HG03039 (cell line): ENCODE measurements around the gene MACROD2.

Source experiments
- ATAC-seq: cut with Tn5 transposase; IDR thresholded peaks from one replicate; pipeline ENCODE4 v1.9.1; 2021; ENCODE audit warnings: mild to moderate bottlenecking, moderate library complexity; ENCODE audit not compliant: unreplicated experiment

Gene MACROD2

DNA sequence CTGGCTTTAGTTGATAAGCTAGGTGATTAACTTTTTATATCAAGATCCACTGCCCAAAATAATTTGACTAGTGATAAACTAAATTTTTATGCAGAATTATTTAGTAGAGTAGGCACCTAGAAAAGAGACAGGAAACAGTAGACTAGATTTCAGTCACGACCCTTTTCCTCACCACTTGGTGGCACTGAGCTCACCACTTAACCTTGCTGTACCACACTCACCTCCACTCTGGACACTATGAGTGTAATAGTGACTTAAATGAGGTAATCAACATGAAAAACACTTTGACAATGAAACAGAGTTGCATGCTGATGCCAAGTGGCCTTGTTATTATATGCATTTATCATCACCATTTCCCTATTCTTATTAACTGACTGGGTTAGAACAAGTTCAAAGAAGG is 1847.6 kb downstream of the MACROD2 start:
- no peak for ATAC-seq

DNA sequence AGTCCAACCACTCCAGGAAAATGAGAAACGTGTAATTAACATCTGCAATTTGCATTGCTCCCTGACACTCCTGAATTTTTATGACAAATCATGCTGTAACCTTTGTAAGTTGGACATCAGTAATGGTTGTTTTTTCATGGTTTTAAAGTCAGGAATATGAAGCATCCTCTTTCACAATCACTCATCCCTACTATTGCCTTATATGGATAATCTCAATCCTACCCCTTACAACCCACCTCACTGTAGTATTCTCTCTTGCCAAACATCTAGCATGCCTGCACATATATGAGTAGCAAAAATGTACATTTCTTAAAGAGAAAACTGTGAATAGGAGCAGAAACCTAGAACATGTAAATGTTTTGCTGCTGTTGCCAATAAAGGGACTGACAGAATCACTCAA is 1848.5 kb downstream of the MACROD2 start:
- no peak for ATAC-seq

DNA sequence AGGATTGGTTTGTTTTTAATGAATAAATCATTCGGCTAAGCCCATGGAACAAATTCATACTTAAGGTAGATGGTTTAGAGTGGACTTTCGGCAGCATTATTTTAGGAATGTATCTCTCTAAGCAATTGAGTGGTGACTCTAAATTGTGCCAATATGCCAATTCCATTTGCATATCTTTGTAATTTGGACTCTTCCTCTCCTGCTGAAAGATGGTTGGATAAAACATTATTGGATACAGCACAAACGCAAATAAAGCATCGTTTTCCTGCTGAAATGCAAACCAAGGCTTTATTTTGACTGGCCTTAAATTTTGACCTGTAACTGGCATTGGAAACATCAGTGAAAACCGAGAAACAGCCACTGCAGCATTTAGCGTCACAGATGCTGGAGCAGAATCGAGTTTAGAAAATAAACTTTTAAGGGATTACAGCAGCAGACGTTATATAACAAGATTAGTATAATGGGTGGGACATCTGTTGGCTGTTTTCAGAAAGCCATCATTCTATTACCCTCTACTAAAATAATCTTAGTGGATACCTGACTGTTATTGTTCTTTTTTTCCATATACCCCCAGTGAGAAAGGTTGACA is 1852.0 kb downstream of the MACROD2 start:
- no peak for ATAC-seq

DNA sequence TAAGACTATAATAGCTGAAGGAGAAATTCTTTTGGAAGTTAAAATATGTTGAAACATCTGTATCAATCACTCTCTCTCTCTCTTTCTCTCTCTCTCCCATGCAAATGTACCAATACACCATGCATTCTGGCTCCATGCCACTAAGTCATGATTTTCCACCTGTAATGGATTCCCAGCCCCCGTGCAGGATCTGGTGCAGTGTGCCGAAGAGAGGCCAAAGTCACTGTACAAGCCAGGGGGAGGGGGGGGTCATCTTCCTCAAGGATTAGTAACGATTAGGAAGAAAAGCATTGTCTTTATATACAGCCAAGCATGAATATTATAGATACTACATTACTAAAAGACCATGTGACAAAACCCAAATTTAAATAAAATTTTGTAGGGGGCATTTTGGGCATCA is 1852.8 kb downstream of the MACROD2 start:
- ATAC-seq: no peak

DNA sequence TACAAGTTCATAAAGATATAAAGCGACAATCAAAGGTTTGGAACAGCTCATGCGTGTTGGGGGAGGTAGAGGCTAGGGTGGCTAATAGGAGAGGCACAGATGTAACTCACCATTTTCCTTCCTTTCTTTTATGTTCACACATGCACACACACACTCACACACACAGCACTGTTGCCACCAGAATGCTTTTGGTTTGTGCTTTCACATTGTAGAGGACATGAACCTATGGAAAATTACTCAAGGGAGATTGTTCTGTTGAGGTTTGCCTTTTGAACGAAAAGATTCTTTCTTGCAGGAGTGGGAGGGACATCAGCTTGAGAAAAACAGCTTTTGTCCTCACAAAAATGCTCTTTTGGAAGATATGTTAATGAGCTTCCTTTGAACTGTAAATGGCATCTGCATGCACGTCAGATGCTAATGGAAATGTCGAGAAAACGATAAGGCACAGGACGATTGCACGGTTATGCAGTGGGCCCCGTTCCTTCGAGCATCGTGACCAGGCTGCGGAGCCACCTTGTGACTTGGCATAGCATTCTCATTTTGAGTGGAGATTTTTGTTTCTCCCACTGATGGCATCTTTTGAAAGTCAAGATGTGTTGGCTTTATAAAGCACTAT is 1853.8 kb downstream of the MACROD2 start:
- ATAC-seq: no peak

DNA sequence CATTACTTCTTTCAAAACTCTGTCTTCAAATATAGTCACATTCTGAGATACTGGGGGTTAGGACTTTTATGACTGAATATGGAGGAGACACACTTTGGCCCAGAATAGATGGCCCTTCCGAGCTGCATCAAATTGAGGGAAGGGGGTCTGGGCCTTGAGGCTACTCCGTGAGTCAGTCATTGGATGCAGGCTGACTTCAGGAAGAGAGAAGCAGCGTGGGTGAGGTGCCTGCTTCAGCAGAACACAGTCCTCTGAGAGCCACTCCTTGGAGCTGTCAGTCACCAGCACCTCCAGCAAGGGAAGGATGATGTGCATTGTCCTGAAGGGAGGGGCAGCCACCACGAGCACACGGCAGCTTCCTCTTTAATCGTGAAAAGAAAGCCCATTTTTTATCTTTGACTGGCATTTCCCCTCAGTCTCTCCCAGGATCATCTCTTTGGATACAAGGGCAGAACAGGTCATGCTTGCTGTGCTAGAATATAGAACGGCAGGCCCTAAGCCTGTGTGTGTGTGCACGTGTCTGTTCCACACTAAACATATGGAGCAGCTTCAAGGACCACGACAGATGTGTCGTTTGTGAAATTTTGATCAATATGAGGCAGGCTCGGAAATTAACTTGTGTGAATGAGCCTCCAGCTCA is 1856.4 kb downstream of the MACROD2 start:
- no peak for ATAC-seq

DNA sequence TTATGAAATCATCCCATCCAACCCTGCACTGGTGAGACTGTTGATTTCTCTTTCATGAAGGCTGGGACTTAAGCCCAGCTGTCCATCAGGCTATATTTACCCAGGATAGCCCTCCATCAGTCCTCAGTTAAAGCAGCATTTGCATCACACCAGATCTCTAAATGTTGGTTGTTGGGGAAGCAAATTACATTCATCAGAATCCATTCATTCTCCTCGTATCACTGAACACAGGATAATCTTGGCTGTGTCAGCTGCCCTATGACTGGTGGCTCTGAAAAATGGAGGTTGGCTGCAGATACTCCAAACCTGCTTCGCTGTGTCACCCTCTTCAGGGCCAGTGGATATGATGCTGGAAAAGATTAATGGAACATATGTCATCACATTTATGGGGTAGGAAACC is 1859.6 kb downstream of the MACROD2 start:
- no peak for ATAC-seq

DNA sequence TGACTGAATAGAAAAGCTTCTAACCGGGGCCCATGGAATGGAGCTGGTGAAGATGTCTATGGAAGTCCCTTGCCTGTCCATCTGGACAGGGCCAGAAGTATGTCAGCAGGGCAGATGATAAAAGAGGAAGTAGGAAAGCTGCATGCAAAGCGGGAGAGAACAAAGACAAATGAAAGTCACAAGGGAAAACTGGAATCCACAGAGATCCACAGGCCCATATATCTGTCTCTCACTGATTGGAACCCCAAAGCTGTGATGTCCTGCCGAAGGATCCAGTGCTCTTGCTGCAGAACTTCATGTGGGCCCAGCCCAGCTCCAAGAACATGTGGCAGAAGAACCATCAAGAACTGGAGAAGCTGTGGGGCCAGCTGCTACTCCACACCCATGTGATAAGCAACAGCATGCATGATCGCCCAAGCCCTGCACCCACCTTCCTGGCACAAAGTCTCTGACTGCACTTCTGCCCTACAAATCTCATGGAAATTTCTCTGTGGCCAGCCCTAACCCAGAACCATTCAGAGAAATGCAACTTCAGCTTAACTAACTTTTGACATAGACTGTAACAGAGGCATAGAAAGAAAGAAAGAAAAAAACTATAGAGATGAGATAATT is 1862.0 kb downstream of the MACROD2 start:
- ATAC-seq: peak; percentile 60

DNA sequence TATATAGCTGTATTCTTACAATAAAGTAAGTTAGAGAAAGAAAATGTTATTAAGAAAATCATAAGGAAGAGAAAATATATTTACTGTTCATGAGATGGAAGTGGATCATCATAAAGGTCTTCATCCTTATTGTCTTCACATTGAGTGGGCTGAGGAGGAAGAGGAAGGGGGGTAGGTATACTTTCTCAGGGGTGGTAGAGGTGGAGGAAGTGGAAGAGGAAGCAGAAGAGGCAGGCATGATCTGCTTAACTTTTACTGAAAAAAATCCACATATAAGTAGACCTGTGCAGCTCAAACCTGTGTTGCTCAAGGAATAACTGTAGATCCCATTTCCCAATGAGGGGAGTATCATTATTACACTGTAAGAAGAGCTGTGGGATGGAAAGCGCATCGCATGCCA is 1863.7 kb downstream of the MACROD2 start:
- no peak for ATAC-seq

DNA sequence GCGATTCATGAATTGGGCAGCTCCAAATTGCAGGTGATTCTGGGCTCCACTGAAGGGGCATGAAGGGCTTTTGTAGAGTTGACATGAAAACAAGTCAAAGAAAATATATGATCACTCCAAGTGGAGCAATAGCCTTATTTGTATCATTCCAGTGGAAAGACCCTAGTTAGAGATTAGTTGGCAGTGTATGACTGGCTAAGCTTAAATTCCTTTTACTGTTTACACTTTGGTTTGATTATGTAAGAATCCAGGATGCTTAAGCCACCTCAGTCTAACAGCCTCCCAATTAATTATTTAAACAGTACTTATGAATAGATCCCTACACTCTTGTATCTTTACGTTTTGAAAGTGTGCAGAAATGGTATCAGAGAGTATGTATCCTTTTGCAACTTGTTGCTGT is 1865.5 kb downstream of the MACROD2 start:
- no peak for ATAC-seq

DNA sequence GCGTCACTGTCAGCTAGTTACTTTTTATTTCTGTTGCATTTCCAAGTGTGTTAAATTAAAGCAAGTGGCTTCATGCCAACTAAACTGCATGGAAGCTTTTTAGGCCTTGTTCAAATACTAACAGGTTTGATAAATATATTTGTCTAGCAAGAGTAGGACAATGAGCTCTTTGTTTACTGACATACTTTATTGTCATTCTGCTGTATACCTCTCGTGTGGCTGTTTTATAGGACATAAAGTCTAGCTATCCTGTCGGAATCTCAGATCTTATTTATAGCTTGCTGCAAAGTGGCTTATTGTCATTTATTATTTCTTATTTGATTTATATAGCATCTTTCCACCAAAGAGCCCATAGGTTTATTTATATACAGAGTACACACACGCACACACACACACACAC is 1866.9 kb downstream of the MACROD2 start:
- ATAC-seq: no peak

DNA sequence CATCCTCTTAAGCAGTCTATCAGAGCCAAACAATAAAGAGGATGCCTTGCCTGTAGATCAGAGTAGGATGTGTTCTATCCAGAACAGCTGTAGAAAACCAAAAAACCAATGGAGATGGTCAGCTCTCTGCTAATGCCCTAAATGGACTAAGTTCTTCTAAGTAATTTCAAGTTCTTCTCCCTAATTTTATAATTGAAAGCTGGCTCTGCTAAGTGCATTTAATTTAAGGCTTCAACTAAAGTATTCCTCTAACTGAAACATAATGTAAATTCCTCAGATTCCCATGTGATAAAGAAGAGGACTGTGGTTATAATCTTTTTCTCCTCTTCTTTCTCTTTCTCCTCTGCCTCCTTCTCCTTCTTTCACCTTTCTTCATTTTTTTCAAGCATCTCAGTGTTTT is 1868.4 kb downstream of the MACROD2 start:
- ATAC-seq: no peak

DNA sequence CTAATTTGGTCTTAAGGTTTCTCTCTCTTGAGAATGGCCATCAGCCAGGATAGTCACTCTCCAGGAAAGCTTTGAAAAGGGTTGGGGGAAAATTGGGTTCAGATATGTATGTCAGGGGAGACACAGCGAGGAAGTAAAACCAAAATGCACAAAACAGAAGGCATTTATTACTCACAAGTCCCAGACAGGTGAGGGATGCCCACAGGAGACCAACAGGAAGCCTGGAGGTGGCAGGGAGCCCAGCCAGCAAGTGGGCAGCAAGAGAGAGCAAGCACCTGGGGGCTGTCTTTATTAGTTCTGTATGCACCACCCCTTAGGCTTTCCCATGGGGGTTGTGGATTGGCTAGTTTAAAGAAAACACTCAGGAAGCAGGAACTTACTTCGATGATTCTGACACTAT is 1870.2 kb downstream of the MACROD2 start:
- no peak for ATAC-seq

DNA sequence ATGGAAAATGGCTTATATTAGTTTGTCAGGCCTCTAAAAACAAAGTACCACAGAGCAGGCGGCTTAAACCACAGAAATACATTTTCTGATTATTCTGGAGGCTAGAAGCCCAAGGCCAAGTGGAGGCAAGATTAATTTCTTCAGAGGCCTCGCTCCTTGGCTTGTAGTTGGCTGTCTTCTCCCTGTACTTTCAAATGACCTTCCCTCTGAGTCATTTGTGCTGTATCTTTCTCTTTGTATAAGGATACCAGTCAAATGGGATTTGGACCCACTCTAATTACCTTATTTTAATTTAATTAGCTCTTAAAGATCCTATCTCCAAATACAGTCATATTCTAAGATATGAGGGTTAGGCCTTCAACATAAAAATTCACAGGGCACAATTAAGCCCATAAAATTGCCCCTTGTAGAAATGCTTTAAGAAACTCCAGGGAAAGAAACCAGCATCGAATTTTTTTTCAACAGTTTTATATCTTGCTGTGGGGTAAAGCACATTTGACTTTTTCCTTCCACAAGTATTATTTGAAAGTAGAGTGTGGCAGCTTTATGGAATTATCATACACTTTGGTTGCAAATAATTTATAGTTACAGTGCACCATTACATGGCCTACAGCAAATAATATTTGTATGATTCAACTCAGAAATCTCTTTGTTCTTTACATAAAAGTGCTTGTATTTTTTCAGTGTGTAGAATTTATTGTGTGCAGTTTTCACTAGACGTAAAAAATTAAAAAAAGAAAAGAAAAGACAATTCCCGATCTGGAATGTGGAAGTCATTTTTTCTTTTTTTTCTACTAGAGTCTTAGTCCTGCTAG is 1871.8 kb downstream of the MACROD2 start:
- no peak for ATAC-seq

DNA sequence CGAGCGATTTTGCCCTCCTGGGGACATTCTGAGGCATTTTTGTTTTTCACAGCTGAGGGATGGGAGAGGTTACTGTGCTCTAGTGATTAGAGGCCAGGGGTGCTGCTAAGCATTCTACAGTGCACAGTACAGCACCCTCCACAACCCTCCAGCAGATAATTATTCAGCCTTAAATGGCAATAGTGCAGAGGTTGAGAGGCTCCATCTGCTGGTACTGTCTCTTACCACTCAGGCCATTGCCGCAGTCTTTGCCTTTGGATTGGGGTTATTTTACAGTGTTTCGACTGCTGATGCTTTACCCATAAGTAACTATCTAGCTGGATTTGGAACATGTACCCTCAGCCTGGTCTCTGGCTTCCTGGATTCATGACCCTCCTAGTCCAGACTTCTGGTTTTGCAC is 1872.6 kb downstream of the MACROD2 start:
- no peak for ATAC-seq

DNA sequence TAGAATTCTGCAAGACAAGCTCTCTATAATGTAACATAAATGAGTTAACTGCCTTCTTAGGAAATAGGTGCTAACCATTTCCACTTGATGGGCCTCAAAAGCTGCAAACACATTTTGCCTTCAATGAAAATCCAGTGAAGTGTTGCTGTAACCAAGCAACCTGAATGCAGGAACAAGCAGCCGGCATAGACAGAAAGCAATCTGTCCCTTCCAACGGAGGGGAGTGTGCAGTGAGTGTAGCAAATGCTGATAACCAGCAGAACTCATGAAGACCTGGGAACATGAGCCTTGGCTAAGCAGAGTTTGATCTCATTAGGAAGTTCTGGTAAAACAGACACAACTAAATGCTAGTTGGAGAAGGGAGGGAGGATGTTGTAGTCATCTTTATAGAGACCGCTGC is 1880.1 kb downstream of the MACROD2 start:
- ATAC-seq: no peak

DNA sequence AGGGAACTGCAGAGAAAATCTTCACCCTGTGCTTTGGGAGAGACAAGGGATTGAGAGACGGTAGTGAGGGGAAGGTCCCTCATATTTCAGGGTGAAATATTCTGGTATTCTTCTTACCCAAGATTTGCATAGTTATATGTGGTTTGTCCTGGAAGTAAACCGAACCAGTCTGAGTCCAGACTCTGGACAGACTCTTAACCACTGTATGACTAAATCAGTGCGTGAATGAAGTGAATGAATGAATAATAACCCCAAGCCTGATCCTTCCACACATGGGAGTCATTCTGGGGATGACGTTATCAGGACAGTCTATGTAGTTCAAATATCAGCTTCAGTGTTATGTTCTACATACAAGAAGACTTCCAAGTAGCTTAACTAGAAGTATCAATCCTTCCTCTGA is 1887.2 kb downstream of the MACROD2 start:
- peak; percentile 51 for ATAC-seq

DNA sequence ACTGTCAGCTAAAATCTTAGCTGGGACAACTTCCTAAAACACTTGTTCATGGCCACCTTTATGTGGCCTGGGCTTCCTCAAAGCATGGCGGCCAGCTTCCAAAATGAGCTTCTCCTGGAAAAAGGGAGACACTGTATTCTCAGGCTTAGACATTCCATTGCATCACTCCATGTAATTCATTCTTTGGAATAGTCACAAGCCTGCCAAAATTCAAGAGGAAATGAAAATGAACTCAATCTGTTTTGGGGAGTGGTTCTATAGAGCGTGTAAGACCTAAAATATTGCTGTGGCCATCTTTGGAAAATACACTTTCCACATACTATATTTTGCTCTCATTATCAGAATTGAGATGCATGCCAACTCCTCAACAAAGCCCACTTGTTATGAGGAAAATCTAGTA is 1890.9 kb downstream of the MACROD2 start:
- ATAC-seq: no peak

DNA sequence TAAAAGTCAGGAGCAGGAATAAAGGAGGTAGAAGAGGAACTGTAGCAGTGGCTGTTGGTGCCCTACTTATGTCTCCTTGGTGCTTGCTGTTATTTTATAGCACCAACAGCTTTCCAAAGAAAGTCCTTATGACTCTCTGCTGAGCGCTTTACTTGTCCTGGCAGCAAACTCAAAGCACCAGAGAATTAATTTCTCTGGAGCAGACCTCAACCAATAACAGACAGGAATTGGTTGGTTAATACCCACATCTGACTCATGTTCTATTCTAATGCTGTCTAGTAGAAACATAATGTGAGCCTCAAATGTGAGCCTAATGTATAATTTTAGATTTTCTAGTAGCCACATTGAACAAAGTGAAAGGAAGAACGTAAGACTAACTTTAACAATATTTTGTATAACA is 1892.1 kb downstream of the MACROD2 start:
- no peak for ATAC-seq

DNA sequence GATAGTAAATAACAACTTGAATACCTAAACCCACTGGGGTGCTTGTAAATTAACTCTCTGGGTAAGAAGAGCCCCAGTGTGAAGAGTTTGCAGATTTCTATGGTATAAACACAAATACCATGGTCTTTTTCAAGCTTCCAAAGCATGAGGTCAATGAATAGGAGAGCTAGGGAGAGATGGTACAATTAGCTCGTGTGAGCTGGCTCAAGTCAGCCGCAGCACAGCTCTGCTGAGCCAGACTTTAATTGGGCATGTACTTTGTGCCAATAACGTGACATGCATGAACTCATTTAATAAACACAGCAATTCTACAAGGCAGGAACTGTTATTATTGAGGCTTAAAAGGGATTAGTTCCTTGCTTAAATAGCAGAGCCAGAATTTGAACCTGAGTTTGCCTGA is 1893.7 kb downstream of the MACROD2 start:
- ATAC-seq: no peak

DNA sequence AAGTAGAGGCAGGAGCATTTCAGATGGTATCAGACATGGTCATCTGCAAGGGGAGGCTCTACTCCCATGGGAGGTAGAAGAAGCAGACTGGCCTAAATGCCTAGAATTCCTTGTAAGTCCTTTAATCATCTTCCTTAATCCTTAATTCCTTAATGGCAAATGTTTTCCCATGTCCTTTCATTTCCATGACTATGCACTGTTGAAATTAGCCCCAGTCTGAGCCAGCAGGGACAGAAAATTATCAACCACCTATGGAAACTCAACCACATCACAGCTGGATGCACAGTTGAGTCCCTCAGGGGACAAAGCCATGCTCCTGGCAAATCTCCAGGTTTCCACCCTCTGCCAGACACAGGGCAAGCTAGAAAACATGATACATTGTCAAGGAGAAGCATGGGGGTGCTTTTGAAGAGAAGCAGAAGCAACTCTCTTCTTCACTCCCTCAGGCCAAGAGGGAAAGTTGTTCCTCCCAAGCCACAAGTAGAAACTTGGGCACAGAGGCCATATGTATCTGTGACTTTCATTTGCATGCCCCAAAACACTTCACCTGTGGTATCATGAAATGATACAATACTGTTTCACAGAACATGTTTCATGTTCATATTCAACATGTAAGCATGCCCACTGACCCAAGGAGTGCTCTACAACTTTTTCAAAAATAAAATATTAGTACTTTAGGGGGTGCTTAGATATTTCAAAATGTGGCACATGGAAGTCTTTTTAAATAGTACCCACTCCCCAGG is 1894.4 kb downstream of the MACROD2 start:
- no peak for ATAC-seq
